Hepatocyte (in vitro differentiated cells): ENCODE results near the gene FMNL2. TPM values are rescaled to one million over a fixed set of nuclear protein-coding genes. Genes with fewer than 3 reads are reported as not detected.

ENCODE experiments used
- DNase-seq: peaks from one replicate; pipeline ENCODE4 v3.0.0-alpha.2; 2016; ENCODE audit warnings: low spot score
- H2AFZ ChIP-seq: fragments of 200-600 bp; sonication (generic); 2 replicates; pipeline ENCODE4 v1.6.0; 2016; ENCODE audit warnings: antibody characterized with exemption, mild to moderate bottlenecking
- H3K27ac ChIP-seq: fragments of 200-600 bp; sonication (generic); 2 replicates; pipeline ENCODE4 v1.5.1; 2016; ENCODE audit warnings: mild to moderate bottlenecking
- H3K27me3 ChIP-seq: fragments of 200-600 bp; sonication (generic); 2 replicates; pipeline ENCODE4 v1.6.1; 2016
- H3K36me3 ChIP-seq: fragments of 200-600 bp; sonication (generic); replicated peaks from 2 replicates; pipeline ENCODE4 v1.5.1; 2016; ENCODE audit warnings: low read depth; ENCODE audit not compliant: insufficient read depth
- H3K4me1 ChIP-seq: fragments of 200-600 bp; sonication (generic); 2 replicates; pipeline ENCODE4 v1.5.1; 2016; ENCODE audit warnings: mild to moderate bottlenecking, moderate library complexity; ENCODE audit not compliant: insufficient read depth
- H3K4me2 ChIP-seq: fragments of 200-600 bp; sonication (generic); 2 replicates; pipeline ENCODE4 v1.6.0; 2016
- H3K4me3 ChIP-seq: fragments of 200-600 bp; sonication (generic); 2 replicates; pipeline ENCODE4 v1.5.1; 2016; ENCODE audit warnings: mild to moderate bottlenecking
- H3K79me2 ChIP-seq: fragments of 200-600 bp; sonication (generic); 2 replicates; pipeline ENCODE4 v1.6.0; 2017; ENCODE audit warnings: mild to moderate bottlenecking
- H3K9me2 ChIP-seq: fragments of 200-600 bp; sonication (generic); replicated peaks from 2 replicates; pipeline ENCODE4 v1.6.0; 2017; ENCODE audit warnings: mild to moderate bottlenecking; ENCODE audit not compliant: insufficient read depth
- H3K9me3 ChIP-seq: fragments of 200-600 bp; sonication (generic); 2 replicates; pipeline ENCODE4 v1.5.1; 2016; ENCODE audit warnings: low read depth, mild to moderate bottlenecking
- H4K20me1 ChIP-seq: fragments of 200-600 bp; sonication (generic); 2 replicates; pipeline ENCODE4 v1.6.0; 2016; ENCODE audit warnings: mild to moderate bottlenecking; ENCODE audit not compliant: insufficient read depth, poor library complexity, severe bottlenecking
- CTCF ChIP-seq: fragments of 200-600 bp; sonication (generic); IDR thresholded peaks from 2 replicates; pipeline ENCODE4 v1.5.1; 2016; ENCODE audit warnings: antibody characterized with exemption, mild to moderate bottlenecking; ENCODE audit not compliant: poor library complexity
- EZH2 ChIP-seq: fragments of 200-600 bp; sonication (generic); IDR thresholded peaks from 2 replicates; pipeline ENCODE4 v1.6.1; 2016; ENCODE audit warnings: antibody characterized with exemption, mild to moderate bottlenecking, borderline replicate concordance
- EZH2phosphoT487 ChIP-seq: fragments of 200-600 bp; sonication (generic); IDR thresholded peaks from one replicate; pipeline ENCODE4 v1.6.1; 2018; ENCODE audit warnings: antibody characterized with exemption, mild to moderate bottlenecking, low read depth, moderate library complexity; ENCODE audit not compliant: unreplicated experiment, severe bottlenecking
- WGBS: methylation state at CpG from one replicate; pipeline ENCODE4 v1.1.6; 2016; ENCODE audit warnings: low lambda C conversion rate; ENCODE audit errors: missing lambda C conversion rate; 5-methylcytosine and 5-hydroxymethylcytosine counted together
- polyA plus RNA-seq: library from polyadenylated mRNA; unstranded; fragments of >200 nt; fragmentation: Nextera tagmentation; extraction: Ambion mirVana; gene quantifications from 2 replicates; pipeline ENCODE4 v1.2.1, GENCODE V29; 2016
- total RNA-seq: library from RNA; depleted of rRNA; stranded (reverse); fragments of >200 nt; gene quantifications from 2 replicates; pipeline ENCODE4 v1.2.3, GENCODE V29; 2014

The FMNL2 gene
- total and polyA plus RNA-seq, 2 experiments from 2014 or later = 11.7 to 53.6 TPM

GRCh38 chr2:152582081-152582480 is 247.1 kb downstream of the FMNL2 start:
- H3K4me3 ChIP-seq = no peak overlapping the region
- no peaks in the 10 kb centered on the region for H3K27me3 ChIP-seq
- 82% methylated on average over 2 of the region's 2 CpGs for WGBS
- no peaks in the 10 kb centered on the region for H3K36me3 ChIP-seq
- no peak overlapping the region for H3K4me2 ChIP-seq
- DNase-seq = no peak
- no peaks in the 10 kb centered on the region for H4K20me1 ChIP-seq
- no peaks in the 10 kb centered on the region for H3K79me2 ChIP-seq
- no peaks in the 10 kb centered on the region for H3K9me3 ChIP-seq
- TF ChIP-seq CTCF (no peak), EZH2 (no peak), EZH2phosphoT487 (no peak)
- no peak overlapping the region for H2AFZ ChIP-seq
- no peaks in the 10 kb centered on the region for H3K4me1 ChIP-seq
- H3K9me2 ChIP-seq = no peaks in the 10 kb centered on the region
- no peak overlapping the region for H3K27ac ChIP-seq

- Histone ChIP-seq H3K9me3 (no peaks in the 10 kb centered on the region), H3K36me3 (no peaks in the 10 kb centered on the region), H3K27ac (no peak overlapping the region), H3K79me2 (no peaks in the 10 kb centered on the region), H4K20me1 (no peaks in the 10 kb centered on the region), H3K27me3 (no peaks in the 10 kb centered on the region), H3K9me2 (no peaks in the 10 kb centered on the region), H3K4me3 (no peak overlapping the region), H3K4me2 (no peak overlapping the region), H3K4me1 (no peaks in the 10 kb centered on the region), H2AFZ (no peak overlapping the region)
- TF ChIP-seq EZH2 (no peak), CTCF (no peak), EZH2phosphoT487 (no peak)
- DNase-seq = no peak
- WGBS = 97% methylated on average over 6 of the region's 6 CpGs
Measured at GRCh38 chr2:152583512-152584229, 248.7 kb downstream of the FMNL2 start.

GRCh38 chr2:152584301-152584700 is 249.3 kb downstream of the FMNL2 start:
- Histone ChIP-seq H3K27me3 (no peaks in the 10 kb centered on the region), H4K20me1 (no peaks in the 10 kb centered on the region), H2AFZ (no peak overlapping the region), H3K79me2 (no peaks in the 10 kb centered on the region), H3K4me3 (no peak overlapping the region), H3K4me1 (no peaks in the 10 kb centered on the region), H3K4me2 (no peak overlapping the region), H3K9me2 (no peaks in the 10 kb centered on the region), H3K36me3 (no peaks in the 10 kb centered on the region), H3K27ac (no peak overlapping the region), H3K9me3 (no peaks in the 10 kb centered on the region)
- no peak for TF ChIP-seq EZH2
- no peak for TF ChIP-seq EZH2phosphoT487
- no peak for TF ChIP-seq CTCF
- WGBS = 86% methylated on average over 3 of the region's 3 CpGs
- DNase-seq = no peak
